PC-3 (cell line): ENCODE measurements around the gene KCNG1. TPM values are rescaled to one million over a fixed set of nuclear protein-coding genes. Genes with fewer than 3 reads are reported as not detected.
"Not testable (repeated sequence)": the region's sequence is repeated elsewhere in the genome, so short reads cannot be mapped to it uniquely, and the experiment has no call there.

Experiments
- ATAC-seq: fragments of 200-7000 bp; cut with Tn5 transposase; 2 replicates; pipeline ENCODE4 v1.9.1; 2020; ENCODE audit warnings: mild to moderate bottlenecking, moderate library complexity
- BruUV-seq: library from RNA; stranded (reverse); fragments of 400-500 nt; replicated peaks from 2 replicates; lab custom pipeline; 2021; lab: Mats Ljungman, UMichigan
- CTCF ChIA-PET: fragments of 300-600 bp; sonication (Branson Sonifier 250); formaldehyde crosslinking; loops from one replicate; lab custom pipeline; 2022; ENCODE audit warnings: antibody characterized with exemption; lab: Charles Lee
- POLR2A ChIA-PET: fragments of 300-600 bp; sonication (Branson Sonifier 250); formaldehyde crosslinking; loops from one replicate; lab custom pipeline; 2022; ENCODE audit warnings: antibody characterized with exemption; ENCODE audit not compliant: unreplicated experiment; lab: Charles Lee
- DNase-seq: peaks from one replicate; pipeline ENCODE4 v3.0.0-alpha.2; 2015
- H2AFZ ChIP-seq: fragments of 300-600 bp; sonication (generic); 2 replicates; pipeline ENCODE4 v1.6.0; 2016; ENCODE audit warnings: antibody characterized with exemption, low read length
- H3F3A ChIP-seq: fragments of 300-600 bp; sonication (generic); one replicate; pipeline ENCODE4 v1.6.0; 2017; ENCODE audit warnings: antibody characterized with exemption, low read length, control low read depth, mild to moderate bottlenecking; ENCODE audit not compliant: unreplicated experiment
- H3K27ac ChIP-seq: fragments of 300-600 bp; sonication (generic); 2 replicates; pipeline ENCODE4 v1.5.1; 2016; ENCODE audit warnings: mild to moderate bottlenecking, low read length
- H3K27me3 ChIP-seq: fragments of 300-600 bp; sonication (generic); 2 replicates; pipeline ENCODE4 v1.6.1; 2016; ENCODE audit warnings: low read length, mixed read lengths
- H3K36me3 ChIP-seq: fragments of 300-600 bp; sonication (generic); 2 replicates; pipeline ENCODE4 v1.6.1; 2016; ENCODE audit warnings: low read depth, mixed run types, low read length, mixed read lengths
- H3K4me1 ChIP-seq: fragments of 300-600 bp; sonication (generic); 2 replicates; pipeline ENCODE4 v1.5.1; 2016; ENCODE audit warnings: low read length; ENCODE audit not compliant: insufficient read depth
- H3K4me2 ChIP-seq: fragments of 300-600 bp; sonication (generic); 2 replicates; pipeline ENCODE4 v1.6.0; 2016; ENCODE audit warnings: low read length
- H3K4me3 ChIP-seq: fragments of 300-600 bp; sonication (generic); 2 replicates; pipeline ENCODE4 v1.5.1; 2016; ENCODE audit warnings: mild to moderate bottlenecking, low read length, mixed read lengths
- H3K79me2 ChIP-seq: fragments of 300-600 bp; sonication (generic); 2 replicates; pipeline ENCODE4 v1.6.1; 2017; ENCODE audit warnings: low read length, mixed read lengths
- H3K9ac ChIP-seq: fragments of 300-600 bp; sonication (generic); 2 replicates; pipeline ENCODE4 v1.6.0; 2016; ENCODE audit warnings: mild to moderate bottlenecking, low read length
- H3K9me2 ChIP-seq: fragments of 300-600 bp; sonication (generic); replicated peaks from 2 replicates; pipeline ENCODE4 v1.6.1; 2016; ENCODE audit warnings: mixed run types, low read length, mixed read lengths
- H3K9me3 ChIP-seq: fragments of 300-600 bp; sonication (generic); 2 replicates; pipeline ENCODE4 v1.6.1; 2016; ENCODE audit warnings: low read length, mixed read lengths
- H4K20me1 ChIP-seq: fragments of 300-600 bp; sonication (generic); 2 replicates; pipeline ENCODE4 v1.6.1; 2016; ENCODE audit warnings: low read length, mixed read lengths
- CTCF ChIP-seq: fragments of 300-600 bp; sonication (generic); conservative IDR thresholded peaks from 2 replicates; pipeline ENCODE4 v1.5.1; 2017; ENCODE audit warnings: antibody characterized with exemption, low read depth, mild to moderate bottlenecking, low read length
- EZH2 ChIP-seq: fragments of 300-600 bp; sonication (generic); IDR thresholded peaks from one replicate; pipeline ENCODE4 v1.6.1; 2017; ENCODE audit warnings: antibody characterized with exemption, mild to moderate bottlenecking, low read length; ENCODE audit not compliant: unreplicated experiment
- EZH2phosphoT487 ChIP-seq: fragments of 300-600 bp; sonication (generic); IDR thresholded peaks from 2 replicates; pipeline ENCODE4 v1.6.1; 2018; ENCODE audit warnings: mild to moderate bottlenecking, antibody characterized with exemption, low read length, borderline replicate concordance
- intact Hi-C: fragments of 100-400 bp; cut with micrococcal nuclease; formaldehyde crosslinking; loops from 2 replicates; pipeline ENCODE4 v1.9.0; 2023
- total RNA-seq: library from RNA; depleted of rRNA; stranded (reverse); fragments of >200 nt; gene quantifications from 2 replicates; pipeline ENCODE4 v1.2.3, GENCODE V29; 2014

Gene KCNG1
- total RNA-seq, 1 experiment from 2014 or later = 61.5 TPM

GRCh38 chr20:50980851-50981713 lies 41.8 kb downstream of the KCNG1 start:
- Histone ChIP-seq H3K79me2 (no peaks in the 10 kb centered on the region), H3K9me2 (no peaks in the 10 kb centered on the region), H2AFZ (no peak overlapping the region), H4K20me1 (no peaks in the 10 kb centered on the region), H3K4me1 (peaks cover 40% of the 10 kb centered on the region), H3K27ac (peak overlapping the region; percentile 87), H3K27me3 (no peaks in the 10 kb centered on the region), H3F3A (no peaks in the 10 kb centered on the region), H3K9me3 (no peaks in the 10 kb centered on the region), H3K4me2 (peak overlapping the region; percentile 80), H3K4me3 (peak overlapping the region; percentile 20; the same call in 1 of the 2 replicates), H3K9ac (peak overlapping the region; percentile 81), H3K36me3 (no peaks in the 10 kb centered on the region)
- intact Hi-C loops = loop anchor here (1.0 to 10.0 kb wide), 8 partner anchors 23 to 1004 kb away; partner anchors contain the start of genes BCAS4, DPM1 and MOCS3
- ATAC-seq (peak; percentile 27), DNase-seq (peak; percentile 94)
- TF ChIP-seq CTCF (peak; percentile 99), EZH2phosphoT487 (no peak)
- BruUV-seq = no TSS peak
- CTCF ChIA-PET = interaction anchor here (0.6 to 2.5 kb wide), 7 partner anchors 10 to 745 kb away, joined by 3 to 7 read pairs (median 4); partner anchors contain the start of genes DPM1 and MOCS3
- POLR2A ChIA-PET = interaction anchor here (0.5 kb wide), 1 partner anchor 147 kb away, joined by 3 read pairs; no protein-coding TSS in a partner anchor

- ATAC-seq (peak; percentile 75), DNase-seq (peak; percentile 100)
- intact Hi-C loops = loop anchor here (1.0 to 10.0 kb wide), 8 partner anchors 22 to 1005 kb away; partner anchors contain the start of genes BCAS4, DPM1 and MOCS3
- CTCF ChIA-PET = interaction anchor here (0.6 to 0.7 kb wide), 3 partner anchors 11 to 477 kb away, joined by 3 to 6 read pairs (median 4); no protein-coding TSS in a partner anchor
- no peaks in the 10 kb centered on the region for H3K9me2 ChIP-seq
- peaks cover 40% of the 10 kb centered on the region for H3K4me1 ChIP-seq
- no peaks in the 10 kb centered on the region for H3K27me3 ChIP-seq
- no peaks in the 10 kb centered on the region for H3K36me3 ChIP-seq
- no peaks in the 10 kb centered on the region for H3K79me2 ChIP-seq
- no peaks in the 10 kb centered on the region for H3K9me3 ChIP-seq
- no peaks in the 10 kb centered on the region for H4K20me1 ChIP-seq
- H3K4me3 ChIP-seq = no peak overlapping the region
- BruUV-seq = no TSS peak
- peak overlapping the region; percentile 11; the same call in 1 of the 2 replicates for H3K4me2 ChIP-seq
- H3K27ac ChIP-seq = peak overlapping the region; percentile 77
- no peak overlapping the region for H2AFZ ChIP-seq
- peak overlapping the region; percentile 44 for H3K9ac ChIP-seq
- no peaks in the 10 kb centered on the region for H3F3A ChIP-seq
- TF ChIP-seq EZH2 = no peak
- TF ChIP-seq CTCF = no peak
- no peak for TF ChIP-seq EZH2phosphoT487
- POLR2A ChIA-PET = interaction anchor here (0.5 kb wide), 1 partner anchor 148 kb away, joined by 3 read pairs; no protein-coding TSS in a partner anchor
These were observed 42.7 kb downstream of the KCNG1 start for GRCh38 chr20:50980071-50980681.

- H3K4me1 ChIP-seq = peaks cover 40% of the 10 kb centered on the region
- H3K36me3 ChIP-seq, H4K20me1 ChIP-seq, H2AFZ ChIP-seq, H3K4me2 ChIP-seq, H3F3A ChIP-seq, H3K27ac ChIP-seq, H3K9ac ChIP-seq, H3K9me2 ChIP-seq, H3K27me3 ChIP-seq, intact Hi-C loops, CTCF ChIA-PET, H3K79me2 ChIP-seq, BruUV-seq, DNase-seq, ATAC-seq, POLR2A ChIA-PET, H3K9me3 ChIP-seq, H3K4me3 ChIP-seq: not testable (repeated sequence)
These were observed 44.4 kb downstream of the KCNG1 start for GRCh38 chr20:50978533-50978932.
